ENCODE results near the gene PANX2.
A peak's percentile ranks its signal among the peaks of the same experiment; 100 is the strongest.

Gene PANX2

DNA sequence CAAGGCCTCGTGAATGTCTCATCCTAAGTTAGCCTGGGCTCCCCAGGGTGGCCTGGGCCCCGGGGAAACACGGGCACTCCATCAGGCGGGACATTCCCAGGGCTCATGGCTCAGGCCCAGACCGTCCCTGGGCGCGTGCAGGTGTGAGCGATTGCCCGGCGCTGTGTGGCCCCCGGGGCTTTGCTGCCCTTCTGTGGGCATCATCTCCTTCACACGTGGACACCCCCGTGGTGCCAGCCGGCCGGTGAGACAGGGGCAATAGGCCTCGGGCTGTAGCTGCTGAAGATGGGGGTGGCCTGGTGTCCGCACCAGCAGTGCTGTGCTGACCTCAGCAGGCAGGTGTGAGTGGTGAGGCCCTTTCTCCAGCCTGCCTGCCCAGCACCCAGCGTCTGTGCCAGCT, 25.7 kb downstream of the PANX2 start:
- ATAC-seq (ENCODE audit: low read depth) = no peak
- Histone ChIP-seq H3K9me3 (ENCODE audit: severe bottlenecking) (no peaks in the 10 kb centered on the region), H3K27ac (ENCODE audit: poor library complexity, severe bottlenecking) (no peak overlapping the region), H3K4me1 (ENCODE audit: insufficient read depth, poor library complexity, severe bottlenecking) (peaks cover 11% of the 10 kb centered on the region), H3K4me3 (ENCODE audit: severe bottlenecking) (no peak overlapping the region), H3K36me3 (ENCODE audit: low read depth) (peaks cover 63% of the 10 kb centered on the region), H3K27me3 (ENCODE audit: insufficient read depth, poor library complexity, severe bottlenecking) (no peaks in the 10 kb centered on the region)
- DNase-seq (ENCODE audit: low spot score) = no peak
- TF ChIP-seq, protein P1, sequence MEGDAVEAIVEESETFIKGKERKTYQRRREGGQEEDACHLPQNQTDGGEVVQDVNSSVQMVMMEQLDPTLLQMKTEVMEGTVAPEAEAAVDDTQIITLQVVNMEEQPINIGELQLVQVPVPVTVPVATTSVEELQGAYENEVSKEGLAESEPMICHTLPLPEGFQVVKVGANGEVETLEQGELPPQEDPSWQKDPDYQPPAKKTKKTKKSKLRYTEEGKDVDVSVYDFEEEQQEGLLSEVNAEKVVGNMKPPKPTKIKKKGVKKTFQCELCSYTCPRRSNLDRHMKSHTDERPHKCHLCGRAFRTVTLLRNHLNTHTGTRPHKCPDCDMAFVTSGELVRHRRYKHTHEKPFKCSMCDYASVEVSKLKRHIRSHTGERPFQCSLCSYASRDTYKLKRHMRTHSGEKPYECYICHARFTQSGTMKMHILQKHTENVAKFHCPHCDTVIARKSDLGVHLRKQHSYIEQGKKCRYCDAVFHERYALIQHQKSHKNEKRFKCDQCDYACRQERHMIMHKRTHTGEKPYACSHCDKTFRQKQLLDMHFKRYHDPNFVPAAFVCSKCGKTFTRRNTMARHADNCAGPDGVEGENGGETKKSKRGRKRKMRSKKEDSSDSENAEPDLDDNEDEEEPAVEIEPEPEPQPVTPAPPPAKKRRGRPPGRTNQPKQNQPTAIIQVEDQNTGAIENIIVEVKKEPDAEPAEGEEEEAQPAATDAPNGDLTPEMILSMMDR (IDR thresholded peaks at IDR 0.05; ENCODE audit: poor library complexity, severe bottlenecking) = no peak

DNA sequence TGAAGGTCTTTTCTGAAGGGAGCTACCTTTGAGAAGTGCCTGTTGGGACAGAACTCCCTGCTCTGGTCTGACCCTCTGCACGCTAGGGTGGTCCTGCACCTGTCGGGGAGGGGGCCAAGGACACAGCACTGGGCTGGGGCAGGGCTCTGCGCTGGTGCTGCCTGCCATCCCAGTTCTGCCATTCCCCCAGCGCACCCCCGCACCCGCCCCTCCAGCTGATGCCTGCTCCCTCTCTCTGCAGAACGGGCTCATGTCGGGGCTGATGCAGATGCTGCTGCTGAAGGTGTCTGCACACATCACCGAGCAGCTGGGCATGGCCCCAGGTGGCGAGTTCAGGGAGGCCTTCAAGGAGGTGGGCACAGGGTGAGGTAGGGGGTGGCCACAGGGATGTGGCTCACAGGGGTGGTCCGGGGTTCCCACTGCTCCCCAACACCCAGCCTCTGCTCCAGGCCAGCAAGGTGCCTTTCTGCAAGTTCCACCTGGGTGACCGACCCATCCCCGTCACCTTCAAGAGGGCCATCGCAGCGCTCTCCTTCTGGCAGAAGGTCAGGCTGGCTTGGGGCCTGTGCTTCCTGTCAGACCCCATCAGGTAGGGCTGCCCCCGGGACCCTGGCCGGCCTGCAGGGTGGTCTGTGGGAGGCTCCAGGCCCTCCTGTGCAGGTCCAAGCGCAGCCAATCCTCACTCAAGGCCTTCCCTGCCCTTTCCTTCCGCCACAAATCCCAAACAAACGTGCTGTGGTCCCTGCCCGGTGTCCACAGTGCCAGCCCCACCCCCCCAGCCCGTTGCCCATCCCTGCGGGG, 26.7 kb downstream of the PANX2 start:
- no peaks in the 10 kb centered on the region for H3K9me3 ChIP-seq (ENCODE audit: severe bottlenecking)
- ATAC-seq (ENCODE audit: low read depth) = no peak
- peaks cover 53% of the 10 kb centered on the region for H3K36me3 ChIP-seq (ENCODE audit: low read depth)
- TF ChIP-seq, protein P1 (IDR thresholded peaks at IDR 0.05; ENCODE audit: poor library complexity, severe bottlenecking) = no peak
- H3K27ac ChIP-seq (ENCODE audit: poor library complexity, severe bottlenecking) = no peak overlapping the region
- H3K4me1 ChIP-seq (ENCODE audit: insufficient read depth, poor library complexity, severe bottlenecking) = peaks cover 1% of the 10 kb centered on the region
- DNase-seq (ENCODE audit: low spot score) = no peak
- no peaks in the 10 kb centered on the region for H3K27me3 ChIP-seq (ENCODE audit: insufficient read depth, poor library complexity, severe bottlenecking)
- H3K4me3 ChIP-seq (ENCODE audit: severe bottlenecking) = no peak overlapping the region

DNA sequence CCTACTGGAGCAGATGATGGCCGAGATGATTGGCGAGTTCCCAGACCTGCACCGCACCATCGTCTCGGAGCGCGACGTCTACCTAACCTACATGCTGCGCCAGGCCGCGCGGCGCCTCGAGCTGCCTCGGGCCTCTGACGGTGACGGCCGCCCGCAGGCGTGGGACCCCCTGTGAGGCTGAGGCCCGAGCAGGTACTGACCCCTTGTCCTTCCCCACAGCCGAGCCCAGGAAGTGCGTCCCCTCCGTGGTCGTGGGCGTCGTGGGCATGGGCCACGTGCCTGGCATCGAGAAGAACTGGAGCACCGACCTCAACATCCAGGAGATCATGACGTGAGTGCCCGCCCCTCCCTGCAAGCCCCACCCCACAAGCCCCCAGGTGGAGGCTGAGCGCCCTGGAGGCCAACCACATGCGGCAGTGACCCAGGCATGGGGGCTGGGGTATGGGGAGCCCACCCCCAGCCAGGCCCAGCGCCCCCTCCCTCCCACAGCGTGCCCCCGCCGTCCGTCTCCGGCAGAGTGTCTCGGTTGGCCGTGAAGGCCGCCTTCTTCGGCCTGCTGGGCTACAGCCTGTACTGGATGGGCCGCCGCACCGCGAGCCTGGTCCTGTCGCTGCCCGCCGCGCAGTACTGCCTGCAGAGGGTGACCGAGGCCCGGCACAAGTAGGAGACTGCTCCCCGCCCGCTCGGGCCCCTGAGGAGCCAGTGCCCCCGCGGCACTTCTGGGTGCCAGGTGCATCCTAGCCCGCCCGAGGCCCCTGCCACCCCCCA, 27.5 kb downstream of the PANX2 start:
- H3K4me1 ChIP-seq (ENCODE audit: insufficient read depth, poor library complexity, severe bottlenecking) = no peaks in the 10 kb centered on the region
- H3K36me3 ChIP-seq (ENCODE audit: low read depth) = peaks cover 50% of the 10 kb centered on the region
- ATAC-seq (ENCODE audit: low read depth) = no peak
- H3K9me3 ChIP-seq (ENCODE audit: severe bottlenecking) = no peaks in the 10 kb centered on the region
- no peak overlapping the region for H3K27ac ChIP-seq (ENCODE audit: poor library complexity, severe bottlenecking)
- no peak overlapping the region for H3K4me3 ChIP-seq (ENCODE audit: severe bottlenecking)
- H3K27me3 ChIP-seq (ENCODE audit: insufficient read depth, poor library complexity, severe bottlenecking) = no peaks in the 10 kb centered on the region
- TF ChIP-seq, protein P1 (IDR thresholded peaks at IDR 0.05; ENCODE audit: poor library complexity, severe bottlenecking) = no peak
- no peak for DNase-seq (ENCODE audit: low spot score)

DNA sequence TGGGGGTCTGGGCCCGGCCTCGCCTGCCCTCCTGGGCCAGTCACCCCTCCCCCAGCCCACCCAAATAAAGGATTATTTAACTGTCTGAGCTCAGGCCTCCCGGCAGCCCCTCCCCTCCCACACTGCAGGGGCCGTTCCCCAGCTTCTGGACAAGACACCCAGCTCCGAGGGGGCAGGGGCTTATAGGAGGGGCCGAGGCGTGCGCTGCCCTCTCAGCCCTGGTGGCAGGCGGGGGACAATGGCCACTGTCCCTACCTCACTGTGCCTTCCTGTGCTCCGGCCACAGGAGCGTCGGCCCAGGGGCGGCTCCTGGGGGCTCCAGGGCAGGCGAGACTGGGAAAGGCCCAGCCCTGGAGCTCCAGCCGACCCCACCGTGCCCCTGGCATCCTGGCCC, 28.1 kb downstream of the PANX2 start:
- Histone ChIP-seq H3K9me3 (ENCODE audit: severe bottlenecking) (no peaks in the 10 kb centered on the region), H3K27ac (ENCODE audit: poor library complexity, severe bottlenecking) (peak overlapping the region; percentile 50), H3K27me3 (ENCODE audit: insufficient read depth, poor library complexity, severe bottlenecking) (no peaks in the 10 kb centered on the region), H3K4me3 (ENCODE audit: severe bottlenecking) (no peak overlapping the region), H3K36me3 (ENCODE audit: low read depth) (peaks cover 50% of the 10 kb centered on the region), H3K4me1 (ENCODE audit: insufficient read depth, poor library complexity, severe bottlenecking) (no peaks in the 10 kb centered on the region)
- ATAC-seq (ENCODE audit: low read depth) = no peak
- TF ChIP-seq, protein P1 (IDR thresholded peaks at IDR 0.05; ENCODE audit: poor library complexity, severe bottlenecking) = no peak
- DNase-seq (ENCODE audit: low spot score) = no peak

Measured in RWPE2 (cell line).